Measurements from ENCODE around the gene CCNB1IP1.
"Not testable (repeated sequence)": the region's sequence is repeated elsewhere in the genome, so short reads cannot be mapped to it uniquely, and the experiment has no call there.

Gene CCNB1IP1

GRCh38 chr14:20294636-20295035, 38.4 kb downstream of the CCNB1IP1 start (continued):
- TF ChIP-seq ISL1 (CRISPR knock-in tag; IDR thresholded peaks at IDR 0.05) = no peak

GRCh38 chr14:20281998-20282397, 51.1 kb downstream of the CCNB1IP1 start:
- ATAC-seq = not testable (repeated sequence)

- ATAC-seq = not testable (repeated sequence)
These were observed 52.8 kb downstream of the CCNB1IP1 start for GRCh38 chr14:20280265-20280664.

GRCh38 chr14:20278414-20278813, 54.7 kb downstream of the CCNB1IP1 start:
- no peak for TF ChIP-seq TCF4 (CRISPR knock-in tag; IDR thresholded peaks at IDR 0.05; ENCODE audit: borderline replicate concordance)
- TF ChIP-seq TOX (CRISPR knock-in tag; IDR thresholded peaks at IDR 0.05; ENCODE audit: borderline replicate concordance) = no peak
- no peak for TF ChIP-seq CSDC2 (CRISPR knock-in tag; IDR thresholded peaks at IDR 0.05)
- TF ChIP-seq CSRNP3 (CRISPR knock-in tag; IDR thresholded peaks at IDR 0.05) = no peak
- TF ChIP-seq ARNTL (CRISPR knock-in tag; IDR thresholded peaks at IDR 0.05; ENCODE audit: borderline replicate concordance, low read depth) = no peak
- TF ChIP-seq ZC3H10 (CRISPR knock-in tag; IDR thresholded peaks at IDR 0.05) = no peak
- TF ChIP-seq PPARA (CRISPR knock-in tag; IDR thresholded peaks at IDR 0.05; ENCODE audit: borderline replicate concordance) = no peak
- no peak for TF ChIP-seq OSR1 (CRISPR knock-in tag; IDR thresholded peaks at IDR 0.05)
- TF ChIP-seq ZNF8 (CRISPR knock-in tag; IDR thresholded peaks at IDR 0.05) = no peak
- TF ChIP-seq TSHZ2 (CRISPR knock-in tag; IDR thresholded peaks at IDR 0.05) = no peak
- TF ChIP-seq POU6F1 (CRISPR knock-in tag; IDR thresholded peaks at IDR 0.05; ENCODE audit: borderline replicate concordance, low read depth) = no peak
- no peak for TF ChIP-seq ISL1 (CRISPR knock-in tag; IDR thresholded peaks at IDR 0.05)
- no peak for TF ChIP-seq RARB (CRISPR knock-in tag; IDR thresholded peaks at IDR 0.05)
- TF ChIP-seq CREB5 (CRISPR knock-in tag; IDR thresholded peaks at IDR 0.05; ENCODE audit: low read depth) = no peak
- no peak for TF ChIP-seq PATZ1 (CRISPR knock-in tag; IDR thresholded peaks at IDR 0.05; ENCODE audit: borderline replicate concordance)
- TF ChIP-seq ZNF70 (CRISPR knock-in tag; IDR thresholded peaks at IDR 0.05) = no peak
- no peak for TF ChIP-seq BACH2 (CRISPR knock-in tag; IDR thresholded peaks at IDR 0.05; ENCODE audit: borderline replicate concordance)
- TF ChIP-seq ZFP30 (CRISPR knock-in tag; IDR thresholded peaks at IDR 0.05) = no peak
- no peak for TF ChIP-seq ESRRG (CRISPR knock-in tag; IDR thresholded peaks at IDR 0.05)
- TF ChIP-seq ZNF565 (CRISPR knock-in tag; conservative IDR thresholded peaks at IDR 0.05; ENCODE audit: low read depth) = no peak
- no peak for ATAC-seq

All from SK-N-SH treated with all-trans-retinoic acid at 6 μM for 48 hours (cell line).